ENCODE data around the gene HOXB9.

DNA sequence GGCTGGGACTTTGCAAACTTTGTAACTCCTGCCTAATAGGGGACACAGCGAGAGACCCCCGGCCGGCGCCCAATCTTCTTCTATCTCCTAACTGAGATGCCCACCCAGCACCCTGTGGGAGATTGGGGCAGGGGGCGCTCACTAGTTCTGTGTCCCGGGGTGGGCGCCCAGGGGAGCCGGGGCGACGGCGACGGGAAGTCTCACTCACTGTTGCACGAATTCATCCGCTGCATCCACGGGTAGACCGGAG lies 28.7 kb downstream of the HOXB9 start:
- TF ChIP-seq, protein P1, sequence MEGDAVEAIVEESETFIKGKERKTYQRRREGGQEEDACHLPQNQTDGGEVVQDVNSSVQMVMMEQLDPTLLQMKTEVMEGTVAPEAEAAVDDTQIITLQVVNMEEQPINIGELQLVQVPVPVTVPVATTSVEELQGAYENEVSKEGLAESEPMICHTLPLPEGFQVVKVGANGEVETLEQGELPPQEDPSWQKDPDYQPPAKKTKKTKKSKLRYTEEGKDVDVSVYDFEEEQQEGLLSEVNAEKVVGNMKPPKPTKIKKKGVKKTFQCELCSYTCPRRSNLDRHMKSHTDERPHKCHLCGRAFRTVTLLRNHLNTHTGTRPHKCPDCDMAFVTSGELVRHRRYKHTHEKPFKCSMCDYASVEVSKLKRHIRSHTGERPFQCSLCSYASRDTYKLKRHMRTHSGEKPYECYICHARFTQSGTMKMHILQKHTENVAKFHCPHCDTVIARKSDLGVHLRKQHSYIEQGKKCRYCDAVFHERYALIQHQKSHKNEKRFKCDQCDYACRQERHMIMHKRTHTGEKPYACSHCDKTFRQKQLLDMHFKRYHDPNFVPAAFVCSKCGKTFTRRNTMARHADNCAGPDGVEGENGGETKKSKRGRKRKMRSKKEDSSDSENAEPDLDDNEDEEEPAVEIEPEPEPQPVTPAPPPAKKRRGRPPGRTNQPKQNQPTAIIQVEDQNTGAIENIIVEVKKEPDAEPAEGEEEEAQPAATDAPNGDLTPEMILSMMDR (IDR thresholded peaks at IDR 0.05), result no peak
- no peak for TF ChIP-seq POLR2A (IDR thresholded peaks at IDR 0.05)
